Endodermal cell (in vitro differentiated cells): ENCODE data around the gene LCA5L. TPM values are rescaled to one million over a fixed set of nuclear protein-coding genes. Genes with fewer than 3 reads are reported as not detected.
"Not testable (repeated sequence)": the region's sequence is repeated elsewhere in the genome, so short reads cannot be mapped to it uniquely, and the experiment has no call there.

ENCODE experiments used
- DNase-seq: peaks from one replicate; pipeline ENCODE4 v3.0.0-alpha.2; 2017
- H3K27ac ChIP-seq: 2 replicates; pipeline ENCODE4 v1.5.1; 2013; ENCODE audit warnings: mild to moderate bottlenecking, low read depth, low read length, moderate library complexity
- H3K27me3 ChIP-seq: 2 replicates; pipeline ENCODE4 v1.6.1; 2013; ENCODE audit warnings: mild to moderate bottlenecking, low read length, moderate library complexity; ENCODE audit not compliant: insufficient read depth, control insufficient read depth, poor library complexity, severe bottlenecking
- H3K36me3 ChIP-seq: 2 replicates; pipeline ENCODE4 v1.7.0; 2013; ENCODE audit warnings: mild to moderate bottlenecking, low read length, moderate library complexity; ENCODE audit not compliant: control insufficient read depth, insufficient read depth
- H3K4me1 ChIP-seq: one replicate; pipeline ENCODE4 v1.7.0; 2013; ENCODE audit warnings: low read length; ENCODE audit not compliant: control insufficient read depth, insufficient read depth
- H3K4me3 ChIP-seq: 2 replicates; pipeline ENCODE4 v1.5.1; 2013; ENCODE audit warnings: mild to moderate bottlenecking, low read length, moderate library complexity
- H3K9ac ChIP-seq: 2 replicates; pipeline ENCODE4 v1.6.1; 2013; ENCODE audit warnings: mild to moderate bottlenecking, low read length, moderate library complexity; ENCODE audit not compliant: poor library complexity, severe bottlenecking; ENCODE audit errors: extremely low read depth
- H3K9me3 ChIP-seq: 2 replicates; pipeline ENCODE4 v1.6.1; 2013; ENCODE audit warnings: mild to moderate bottlenecking, low read length, moderate library complexity; ENCODE audit not compliant: control insufficient read depth
- H3K27ac Mint-ChIP-seq: 2 replicates; pipeline ENCODE4 v1.8.0; 2020; ENCODE audit warnings: mixed read lengths
- H3K27me3 Mint-ChIP-seq: 2 replicates; pipeline ENCODE4 v1.8.0; 2021; ENCODE audit warnings: mild to moderate bottlenecking, mixed read lengths; ENCODE audit not compliant: insufficient read depth
- H3K36me3 Mint-ChIP-seq: 2 replicates; pipeline ENCODE4 v1.8.0; 2020; ENCODE audit warnings: low read depth, mixed read lengths
- H3K4me1 Mint-ChIP-seq: 2 replicates; pipeline ENCODE4 v1.8.0; 2020; ENCODE audit warnings: mixed read lengths
- H3K4me3 Mint-ChIP-seq: 2 replicates; pipeline ENCODE4 v1.8.0; 2020; ENCODE audit warnings: mild to moderate bottlenecking, moderate library complexity, mixed read lengths
- H3K9me3 Mint-ChIP-seq: 2 replicates; pipeline ENCODE4 v1.8.0; 2020; ENCODE audit warnings: mild to moderate bottlenecking, mixed read lengths
- WGBS, 2 experiments: methylation state at CpG; one replicate each; pipeline versions ENCODE4 v1.1.5 to v1.1.7; 2013; ENCODE audit warnings: missing lambda C conversion rate in 2 of 2, mixed read lengths in 1 of 2; ENCODE audit not compliant: insufficient coverage in 1 of 2, insufficient read length in 1 of 2; 5-methylcytosine and 5-hydroxymethylcytosine counted together
- total RNA-seq, 2 donors: library from RNA; stranded (reverse); fragmentation: NEBNext Ultra II Directional in 1 of 2; extraction: Animal tissue kit (Norgen Biotek cat#: 25700) in 1 of 2; gene quantifications; 2 replicates in 1 of 2; 3 replicates in 1 of 2; pipeline ENCODE4 v1.2.1, GENCODE V29; 2021
- TF ChIP-seq, protein P1 (sequence below): fragments of 200-600 bp; sonication (generic); conservative IDR thresholded peaks from 2 replicates; pipeline ENCODE4 v1.5.0; 2021; ENCODE audit warnings: antibody characterized with exemption, mild to moderate bottlenecking

Gene LCA5L
- total RNA-seq, 2 donors from 2014 or later = 2.4 to 3.6 TPM

DNA sequence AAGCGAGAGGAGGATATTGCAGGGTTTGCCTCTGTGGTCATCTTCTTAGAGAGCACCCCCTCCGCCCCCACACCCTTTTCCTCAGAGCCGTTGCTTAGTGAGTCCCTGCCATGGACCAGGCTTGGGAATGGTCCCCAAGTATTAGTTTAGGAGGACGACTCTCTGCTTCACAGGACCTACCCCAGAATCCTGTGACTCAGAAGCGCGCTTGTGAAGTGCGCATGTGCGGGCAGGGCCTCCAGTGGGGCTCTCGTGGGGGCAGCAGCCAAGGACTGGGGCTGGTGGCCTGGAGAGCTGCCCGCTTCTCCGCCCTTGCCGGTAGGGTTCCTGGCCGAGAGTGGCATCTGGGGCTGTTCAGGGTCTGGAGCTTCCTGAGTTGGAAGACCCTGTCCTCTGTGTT is 59.4 kb downstream of the LCA5L start:
- Histone ChIP-seq H3K4me1 (peaks cover 5% of the 10 kb centered on the region), H3K36me3 (peaks cover 10% of the 10 kb centered on the region), H3K9ac (no peak overlapping the region), H3K9me3 (no peaks in the 10 kb centered on the region), H3K27me3 (no peaks in the 10 kb centered on the region), H3K27ac (no peak overlapping the region), H3K4me3 (no peak overlapping the region)
- DNase-seq = no peak
- Mint-ChIP-seq H3K36me3 (peaks cover 13% of the 10 kb centered on the region), H3K4me3 (no peak overlapping the region), H3K9me3 (no peaks in the 10 kb centered on the region), H3K27ac (no peak overlapping the region), H3K27me3 (no peaks in the 10 kb centered on the region), H3K4me1 (peaks cover 26% of the 10 kb centered on the region)
- TF ChIP-seq, protein P1, sequence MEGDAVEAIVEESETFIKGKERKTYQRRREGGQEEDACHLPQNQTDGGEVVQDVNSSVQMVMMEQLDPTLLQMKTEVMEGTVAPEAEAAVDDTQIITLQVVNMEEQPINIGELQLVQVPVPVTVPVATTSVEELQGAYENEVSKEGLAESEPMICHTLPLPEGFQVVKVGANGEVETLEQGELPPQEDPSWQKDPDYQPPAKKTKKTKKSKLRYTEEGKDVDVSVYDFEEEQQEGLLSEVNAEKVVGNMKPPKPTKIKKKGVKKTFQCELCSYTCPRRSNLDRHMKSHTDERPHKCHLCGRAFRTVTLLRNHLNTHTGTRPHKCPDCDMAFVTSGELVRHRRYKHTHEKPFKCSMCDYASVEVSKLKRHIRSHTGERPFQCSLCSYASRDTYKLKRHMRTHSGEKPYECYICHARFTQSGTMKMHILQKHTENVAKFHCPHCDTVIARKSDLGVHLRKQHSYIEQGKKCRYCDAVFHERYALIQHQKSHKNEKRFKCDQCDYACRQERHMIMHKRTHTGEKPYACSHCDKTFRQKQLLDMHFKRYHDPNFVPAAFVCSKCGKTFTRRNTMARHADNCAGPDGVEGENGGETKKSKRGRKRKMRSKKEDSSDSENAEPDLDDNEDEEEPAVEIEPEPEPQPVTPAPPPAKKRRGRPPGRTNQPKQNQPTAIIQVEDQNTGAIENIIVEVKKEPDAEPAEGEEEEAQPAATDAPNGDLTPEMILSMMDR = no peak
- 84 to 86% methylated on average over 10 to 13 of the region's 13 CpGs for WGBS, 2 experiments

DNA sequence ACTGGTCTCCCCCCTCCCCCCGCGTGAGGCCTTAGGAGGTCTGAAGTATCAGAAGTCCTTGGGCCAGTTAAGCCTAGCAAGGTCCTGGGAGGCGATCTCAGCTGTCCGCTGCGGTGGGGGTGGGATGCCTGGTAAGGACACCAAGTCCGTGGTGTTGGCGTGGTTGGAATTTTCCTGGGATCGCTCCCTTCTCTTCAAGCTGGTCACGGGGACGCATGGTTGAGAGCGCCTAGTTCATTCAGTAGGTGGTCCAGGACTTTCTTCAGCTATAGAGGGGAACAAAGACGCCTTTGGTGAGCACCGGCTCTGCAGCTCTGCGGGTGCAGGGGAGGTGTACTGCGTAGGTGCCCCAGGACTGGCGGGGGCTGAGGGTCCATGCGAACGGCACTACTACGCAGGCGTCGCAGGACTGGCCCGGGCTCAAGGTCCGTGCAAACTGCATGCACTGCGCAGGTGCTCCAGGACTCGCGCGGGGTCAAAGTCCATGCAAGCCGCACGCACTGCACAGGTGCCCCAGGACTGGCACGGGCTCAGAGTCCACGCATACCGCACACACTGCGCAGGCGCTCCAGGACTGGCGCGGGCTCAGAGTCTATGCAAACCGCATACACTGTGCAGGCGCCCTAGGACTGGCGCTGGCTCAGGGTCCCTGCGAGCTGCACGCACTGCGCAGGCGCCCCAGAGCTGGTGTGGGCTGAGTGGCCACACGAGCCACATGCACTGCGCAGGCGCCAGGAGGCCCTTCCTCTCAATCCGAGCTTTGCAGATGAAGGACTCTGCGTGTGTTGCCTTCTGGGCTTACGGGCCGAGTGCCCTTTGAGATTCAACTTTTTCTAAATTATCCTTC is 60.1 kb downstream of the LCA5L start:
- no peaks in the 10 kb centered on the region for H3K9me3 Mint-ChIP-seq
- Histone ChIP-seq H3K9me3 (no peaks in the 10 kb centered on the region), H3K36me3 (peaks cover 6% of the 10 kb centered on the region), H3K27ac (no peak overlapping the region), H3K4me3 (no peak overlapping the region), H3K27me3 (no peaks in the 10 kb centered on the region), H3K9ac (no peak overlapping the region), H3K4me1 (peaks cover 5% of the 10 kb centered on the region)
- no peaks in the 10 kb centered on the region for H3K27me3 Mint-ChIP-seq
- H3K36me3 Mint-ChIP-seq = peaks cover 10% of the 10 kb centered on the region
- H3K27ac Mint-ChIP-seq = no peak overlapping the region
- TF ChIP-seq, protein P1 = no peak
- no peak for DNase-seq
- H3K4me3 Mint-ChIP-seq = no peak overlapping the region
- peaks cover 27% of the 10 kb centered on the region for H3K4me1 Mint-ChIP-seq
- 95 to 98% methylated on average over 39 to 50 of the region's 50 CpGs for WGBS, 2 experiments

DNA sequence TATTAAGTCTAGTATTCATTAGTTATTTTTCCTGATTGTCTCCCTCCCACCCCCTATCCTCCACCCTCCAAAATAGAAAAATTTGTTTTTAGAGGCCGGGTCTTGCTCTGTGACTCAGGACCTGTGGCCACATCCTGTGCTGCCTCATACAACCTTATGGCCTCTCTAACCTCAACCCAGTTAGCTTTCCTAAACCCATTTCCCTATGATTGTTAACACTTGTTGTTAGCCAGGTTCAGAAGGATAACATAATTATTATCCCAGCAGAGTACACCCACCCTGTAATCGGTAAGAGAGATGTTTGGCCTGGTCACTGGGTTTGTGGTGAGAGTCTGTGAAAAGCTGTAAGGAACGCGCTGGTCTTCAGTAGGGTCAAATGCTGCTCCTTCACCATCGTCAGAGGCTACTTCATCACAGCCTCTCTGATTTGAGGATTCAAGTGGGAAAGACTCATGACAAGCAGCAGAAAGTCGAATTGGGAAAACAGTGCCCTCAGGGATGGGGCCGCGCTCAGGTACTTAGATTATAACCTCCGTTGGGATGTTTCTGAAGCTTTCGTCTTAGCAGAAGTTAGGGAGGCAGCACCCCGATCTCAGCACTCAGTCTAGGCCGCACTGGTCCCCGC is 60.8 kb downstream of the LCA5L start:
- peaks cover 6% of the 10 kb centered on the region for H3K36me3 ChIP-seq
- DNase-seq = no peak
- Mint-ChIP-seq H3K9me3 (no peaks in the 10 kb centered on the region), H3K4me3 (no peak overlapping the region), H3K27ac (peak overlapping the region; percentile 70), H3K27me3 (no peaks in the 10 kb centered on the region), H3K36me3 (peaks cover 7% of the 10 kb centered on the region), H3K4me1 (peaks cover 20% of the 10 kb centered on the region)
- H3K9me3 ChIP-seq = no peaks in the 10 kb centered on the region
- no peaks in the 10 kb centered on the region for H3K27me3 ChIP-seq
- no peak overlapping the region for H3K27ac ChIP-seq
- no peak overlapping the region for H3K4me3 ChIP-seq
- H3K4me1 ChIP-seq = peaks cover 5% of the 10 kb centered on the region
- 93 to 94% methylated on average over 9 to 13 of the region's 13 CpGs for WGBS, 2 experiments
- TF ChIP-seq, protein P1 = no peak
- H3K9ac ChIP-seq = no peak overlapping the region

DNA sequence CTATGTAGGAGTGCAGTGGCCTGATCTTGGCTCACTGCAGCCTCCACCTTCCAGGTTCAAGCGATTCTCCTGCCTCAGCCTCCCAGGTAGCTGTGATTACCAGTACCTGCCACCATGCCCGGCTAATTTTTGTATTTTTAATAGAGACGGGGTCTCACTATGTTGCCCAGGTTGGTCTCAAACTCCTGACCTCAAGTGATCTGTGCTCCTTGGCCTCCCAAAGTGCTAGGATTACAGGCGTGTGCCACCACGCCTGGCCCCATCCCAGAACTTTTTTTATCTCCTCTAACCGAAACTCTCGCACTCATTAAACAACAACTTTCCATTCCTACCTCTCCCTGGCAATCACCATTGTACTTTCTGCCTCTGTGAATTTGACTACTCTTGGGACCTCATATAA is 63.5 kb downstream of the LCA5L start:
- H3K27me3 ChIP-seq, H3K27ac ChIP-seq, H3K4me3 ChIP-seq, H3K9me3 Mint-ChIP-seq, H3K4me3 Mint-ChIP-seq, H3K9ac ChIP-seq, H3K27me3 Mint-ChIP-seq, H3K36me3 Mint-ChIP-seq, H3K27ac Mint-ChIP-seq, H3K36me3 ChIP-seq, H3K9me3 ChIP-seq, H3K4me1 ChIP-seq, DNase-seq: not testable (repeated sequence)
- 91 to 97% methylated on average over 6 to 7 of the region's 7 CpGs for WGBS, 2 experiments
- H3K4me1 Mint-ChIP-seq = peaks cover 15% of the 10 kb centered on the region
